Hippocampal formation (tissue), 2 donors: ENCODE results near the gene PTPN21.

Source experiments
- DNase-seq, 2 donors: peaks; one replicate each; lab custom pipeline; 2025; lab: John Stamatoyannopoulos, UW

The PTPN21 gene

DNA sequence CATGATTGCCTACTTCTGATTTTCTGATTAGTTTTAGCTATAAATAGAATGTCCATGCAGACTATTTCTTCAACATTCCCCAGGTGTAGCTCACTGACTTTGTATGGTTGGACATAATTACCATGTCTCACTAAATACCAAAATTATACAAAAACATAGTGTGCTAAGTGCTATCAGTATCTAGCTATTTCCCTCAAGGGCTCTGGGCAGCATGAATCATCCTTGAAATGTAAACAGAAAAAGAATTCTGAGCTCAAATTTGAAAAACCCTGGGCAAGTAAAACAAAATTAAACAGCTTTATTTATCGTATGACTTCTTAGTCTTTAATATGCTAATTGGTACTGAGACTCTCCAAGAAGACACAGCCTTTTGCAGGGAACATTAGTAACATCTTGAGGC is 86.4 kb downstream of the PTPN21 start:
- no peak for DNase-seq

DNA sequence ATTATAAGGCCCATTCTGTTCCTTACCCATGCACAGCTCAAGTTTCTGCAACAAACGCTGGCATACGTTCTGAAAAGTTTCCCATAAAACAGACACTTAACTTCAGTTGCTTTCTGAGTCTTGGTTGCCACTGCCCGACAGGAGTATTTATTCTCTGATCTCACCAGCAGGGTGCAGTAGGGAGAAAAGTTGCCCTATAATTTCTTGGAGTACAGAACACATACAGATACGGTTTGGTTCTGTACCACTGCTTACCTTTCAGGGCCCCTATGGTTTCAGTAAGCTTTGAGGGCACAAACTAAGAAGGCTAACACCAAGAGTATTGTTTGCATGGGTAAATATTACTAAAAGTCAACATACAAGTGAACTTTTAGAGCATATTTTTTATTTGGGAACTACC is 91.5 kb downstream of the PTPN21 start:
- DNase-seq = peak in 1 of 2 donors; percentile 14

DNA sequence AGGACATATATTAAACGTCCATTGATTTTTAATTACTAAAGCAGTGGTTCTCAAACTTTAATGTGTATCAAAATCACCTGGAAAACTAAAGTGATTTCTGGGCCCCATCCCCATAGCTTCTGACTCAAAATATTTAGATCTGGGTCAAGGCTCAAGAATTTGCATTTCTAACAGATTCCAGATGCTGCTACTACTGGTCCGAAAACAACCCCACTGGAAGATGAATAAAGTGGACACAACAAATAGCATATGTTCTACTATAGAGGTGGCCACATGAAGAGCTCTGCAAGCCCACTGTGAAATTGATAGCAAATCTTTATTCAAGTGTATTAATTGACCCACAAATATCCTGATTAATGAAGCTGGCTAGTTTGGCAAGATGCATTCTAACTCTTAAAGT is 99.9 kb downstream of the PTPN21 start:
- no peak for DNase-seq

DNA sequence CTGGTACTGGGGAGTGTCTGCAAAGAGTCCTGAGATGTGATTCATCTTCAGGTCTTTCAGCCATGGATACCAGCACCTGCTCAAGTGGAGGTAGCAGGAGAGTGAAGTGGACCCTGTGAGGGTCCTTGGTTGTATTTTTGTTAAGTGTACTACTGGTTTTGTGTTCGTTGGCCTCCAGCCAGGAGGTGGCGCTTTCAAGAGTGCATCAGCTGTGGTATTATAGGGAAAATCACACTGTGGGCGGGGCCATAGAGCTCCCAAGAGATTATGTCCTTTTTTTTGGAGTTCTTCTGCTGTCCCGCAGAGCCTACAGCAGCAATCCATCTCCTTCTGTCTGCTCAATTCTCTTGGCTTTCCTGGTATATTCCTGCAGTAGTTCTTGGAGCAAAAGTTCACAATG is 102.6 kb downstream of the PTPN21 start:
- no peak for DNase-seq

DNA sequence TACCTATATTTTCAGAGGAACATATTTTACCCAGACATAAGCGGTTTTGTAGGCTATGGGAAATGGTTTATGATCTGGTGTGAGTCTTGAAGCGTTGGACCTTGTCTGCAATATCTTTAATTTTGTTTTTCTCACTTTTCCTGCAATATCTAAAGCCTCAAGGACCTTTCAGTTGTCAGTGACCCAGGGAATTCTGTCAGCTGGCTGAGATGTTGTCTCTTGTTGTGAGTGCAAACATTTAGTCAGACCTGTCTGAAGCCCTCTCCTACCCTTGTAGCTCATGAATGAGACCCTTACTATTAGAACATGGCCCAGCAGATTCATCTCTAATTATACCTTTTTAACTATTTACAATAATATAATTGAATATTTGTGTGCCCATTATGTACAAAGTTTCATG is 115.7 kb downstream of the PTPN21 start:
- DNase-seq = no peak

DNA sequence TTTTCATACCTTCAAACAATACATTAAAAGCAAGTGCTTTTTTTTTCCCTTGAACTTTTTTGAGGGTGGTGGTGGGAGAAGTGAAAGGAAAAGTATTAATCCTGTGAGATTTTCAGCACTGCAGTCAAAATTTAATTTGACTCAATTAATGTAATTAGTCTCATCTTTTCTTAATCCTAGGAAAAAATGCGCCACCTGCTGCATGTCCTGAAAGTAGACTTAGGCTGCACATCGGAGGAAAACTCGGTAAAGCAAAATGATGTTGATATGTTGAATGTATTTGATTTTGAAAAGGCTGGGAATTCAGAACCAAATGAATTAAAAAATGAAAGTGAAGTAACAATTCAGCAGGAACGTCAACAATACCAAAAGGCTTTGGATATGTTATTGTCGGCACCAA is 117.1 kb downstream of the PTPN21 start:
- DNase-seq = no peak

DNA sequence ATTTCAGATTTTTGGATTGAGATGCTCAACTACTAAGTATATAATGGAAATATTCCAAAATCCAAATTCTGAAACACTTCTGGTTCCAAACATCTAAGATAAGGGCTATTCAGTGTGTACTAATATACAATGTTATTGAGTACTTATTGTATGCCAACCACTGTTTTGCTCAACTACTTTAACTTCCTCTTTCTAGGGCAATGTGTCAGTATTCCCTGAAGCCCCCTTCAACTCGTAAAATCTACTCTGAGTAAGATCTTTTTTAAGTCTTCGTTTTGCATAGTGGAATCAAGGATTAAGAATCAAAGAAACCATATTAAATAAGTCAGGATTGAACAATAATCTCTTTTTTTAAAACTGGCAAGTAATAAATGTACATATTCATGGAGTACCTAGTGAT is 123.8 kb downstream of the PTPN21 start:
- no peak for DNase-seq

DNA sequence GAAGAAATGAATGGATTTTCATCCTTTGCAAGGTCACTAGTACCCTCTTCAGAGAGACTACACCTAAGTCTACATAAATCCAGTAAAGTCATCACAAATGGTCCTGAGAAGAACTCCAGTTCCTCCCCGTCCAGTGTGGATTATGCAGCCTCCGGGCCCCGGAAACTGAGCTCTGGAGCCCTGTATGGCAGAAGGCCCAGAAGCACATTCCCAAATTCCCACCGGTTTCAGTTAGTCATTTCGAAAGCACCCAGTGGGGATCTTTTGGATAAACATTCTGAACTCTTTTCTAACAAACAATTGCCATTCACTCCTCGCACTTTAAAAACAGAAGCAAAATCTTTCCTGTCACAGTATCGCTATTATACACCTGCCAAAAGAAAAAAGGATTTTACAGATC is 128.5 kb downstream of the PTPN21 start:
- no peak for DNase-seq

DNA sequence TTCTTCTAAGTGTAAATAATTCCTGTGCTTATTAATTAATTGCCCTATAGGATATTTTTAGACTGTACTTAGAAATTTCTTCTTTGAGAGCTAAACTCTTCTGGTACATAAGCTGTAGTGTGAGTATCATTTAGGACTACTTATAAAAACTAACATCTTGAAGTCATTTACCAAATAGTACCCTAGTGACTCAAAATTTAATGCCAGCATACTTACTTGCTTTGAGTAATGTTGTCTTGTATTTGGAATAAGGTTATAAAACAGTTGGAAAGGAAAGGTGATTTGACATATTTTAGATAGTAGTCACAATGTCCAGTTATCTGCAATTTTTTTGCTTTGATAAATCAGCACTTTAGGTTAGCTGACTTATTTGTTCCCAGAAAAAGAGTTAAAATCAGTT is 130.2 kb downstream of the PTPN21 start:
- no peak for DNase-seq

DNA sequence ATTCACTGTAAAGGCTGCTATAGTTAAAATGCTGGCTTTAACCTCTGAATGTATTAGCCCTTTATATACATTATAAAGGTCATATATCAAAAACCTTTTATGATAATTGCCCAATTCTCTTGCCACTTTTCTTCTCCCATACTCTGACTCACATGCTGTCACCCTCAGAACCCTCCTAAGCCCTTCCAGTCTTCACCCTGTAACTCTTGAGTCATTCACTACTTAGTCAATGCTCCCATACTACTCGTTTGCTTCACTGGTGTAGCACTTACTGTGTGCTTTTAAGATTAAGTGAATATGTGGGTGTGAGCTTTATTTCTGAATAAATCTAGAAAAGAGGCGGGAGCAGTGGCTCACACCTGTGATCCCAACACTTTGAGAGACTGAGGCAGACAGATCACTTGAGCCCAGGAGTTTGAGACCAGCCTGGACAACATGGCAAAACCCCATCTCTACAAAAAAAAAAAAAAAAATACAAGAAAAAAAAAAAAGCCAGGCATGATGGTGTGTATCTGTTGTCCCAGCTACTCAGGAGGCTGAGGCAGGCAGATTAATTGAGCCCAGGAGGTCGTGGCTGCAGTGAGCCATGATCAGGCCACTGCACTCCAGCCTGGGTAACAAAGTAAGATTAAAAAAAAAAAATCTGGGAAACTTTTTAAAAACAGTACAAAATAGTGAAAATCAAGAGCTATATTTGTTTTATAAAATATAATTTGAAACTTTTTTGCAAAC is 131.7 kb downstream of the PTPN21 start:
- DNase-seq = no peak

DNA sequence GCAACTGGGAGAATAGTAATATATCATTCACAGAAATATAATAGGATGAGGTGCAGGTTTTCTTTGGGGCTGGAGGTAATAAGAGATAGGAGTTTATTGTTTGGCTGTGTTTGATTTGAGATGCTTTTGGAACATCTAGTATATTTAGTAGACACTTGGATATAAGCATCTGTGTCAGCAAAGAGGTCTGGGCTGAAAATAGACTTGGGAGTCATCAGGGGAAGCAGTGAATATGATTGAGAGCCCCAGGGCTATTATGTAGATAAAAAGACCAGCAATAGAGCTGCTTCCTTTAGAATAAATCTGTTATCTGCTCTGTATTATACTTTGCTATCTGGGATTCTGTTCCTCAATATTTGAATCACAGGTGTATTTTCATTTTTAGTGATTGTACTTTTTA is 132.8 kb downstream of the PTPN21 start:
- DNase-seq = no peak

DNA sequence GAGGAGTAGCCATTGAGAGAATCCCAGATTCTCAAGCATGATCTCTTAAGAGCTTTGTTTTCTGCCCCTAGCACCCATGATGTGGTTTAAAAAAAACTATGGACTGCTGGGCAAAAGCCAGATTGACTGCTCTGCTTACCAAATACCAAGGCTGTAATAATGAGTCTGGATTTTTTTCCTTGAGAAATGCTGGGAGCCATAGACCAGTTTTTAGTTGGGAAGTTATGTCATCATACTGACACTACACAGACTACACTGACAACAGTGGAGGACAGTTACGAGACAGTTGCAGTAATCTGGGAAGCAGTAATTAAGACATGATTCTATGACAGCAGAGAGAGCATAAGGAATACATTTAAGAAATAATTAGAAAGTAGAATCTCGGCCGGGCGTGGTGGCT is 133.5 kb downstream of the PTPN21 start:
- DNase-seq = no peak

DNA sequence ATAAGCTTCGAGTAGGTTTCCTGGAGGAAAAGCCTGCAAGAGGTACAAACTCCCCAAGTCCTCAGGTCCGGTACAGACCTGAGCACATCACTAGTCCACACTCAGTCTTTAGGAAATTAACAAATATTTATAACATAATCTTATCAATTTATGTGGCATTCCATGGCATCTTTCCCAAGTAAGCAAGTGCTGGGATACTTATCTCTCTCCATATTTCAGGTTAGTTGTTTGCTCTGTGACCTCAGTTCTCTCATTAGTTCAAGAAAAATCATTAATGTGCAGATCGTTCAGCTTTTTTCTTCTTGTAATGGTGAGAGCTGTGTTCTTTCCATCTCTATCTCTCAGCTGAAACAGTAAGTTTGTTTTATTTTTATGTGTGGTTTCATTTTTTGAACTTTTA is 134.6 kb downstream of the PTPN21 start:
- no peak for DNase-seq

DNA sequence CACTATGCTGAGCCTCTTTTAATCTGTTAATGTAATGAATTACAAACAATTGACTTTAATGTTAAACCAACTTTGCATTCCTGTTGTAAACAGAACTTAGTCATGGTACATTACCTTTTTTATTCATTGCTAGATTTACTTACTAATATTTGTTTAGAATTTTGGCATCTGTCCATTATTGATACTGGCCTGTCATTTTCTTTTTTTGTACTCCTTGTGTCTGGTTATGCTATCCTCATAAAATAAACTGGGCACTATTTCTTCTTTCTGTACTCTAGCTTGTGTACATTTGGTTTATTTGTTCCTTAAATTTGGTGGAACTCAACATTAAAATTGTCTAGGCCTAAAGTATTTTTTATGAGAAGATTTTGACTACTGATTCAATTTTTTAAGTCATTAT is 137.2 kb downstream of the PTPN21 start:
- no peak for DNase-seq
